ENCODE data around the gene JUND.

JUND gene

DNA sequence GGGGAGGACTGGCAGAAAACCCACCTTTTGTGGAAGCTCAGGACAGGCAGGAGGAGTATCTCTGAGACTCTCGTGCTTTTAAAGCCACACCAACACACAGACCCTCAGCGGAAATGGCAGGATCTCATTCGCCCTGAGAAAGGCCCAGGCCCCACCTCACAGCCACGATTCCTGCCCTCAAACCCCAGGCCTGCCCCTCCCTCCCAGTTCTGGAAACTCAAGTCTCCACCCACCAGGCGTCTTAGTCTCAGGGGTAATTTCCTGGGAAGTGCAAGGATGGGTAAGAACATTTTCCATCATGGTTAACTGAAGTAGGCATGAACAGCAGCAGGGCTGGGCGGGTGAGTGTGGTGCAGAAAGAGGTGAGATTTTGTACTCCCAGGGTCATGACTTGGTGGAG lies 47.2 kb downstream of the JUND start:
- no peaks in the 10 kb centered on the region for H3K36me3 ChIP-seq
- no peaks in the 10 kb centered on the region for H3K9me3 ChIP-seq (ENCODE audit: severe bottlenecking)
- TF ChIP-seq, protein P1, sequence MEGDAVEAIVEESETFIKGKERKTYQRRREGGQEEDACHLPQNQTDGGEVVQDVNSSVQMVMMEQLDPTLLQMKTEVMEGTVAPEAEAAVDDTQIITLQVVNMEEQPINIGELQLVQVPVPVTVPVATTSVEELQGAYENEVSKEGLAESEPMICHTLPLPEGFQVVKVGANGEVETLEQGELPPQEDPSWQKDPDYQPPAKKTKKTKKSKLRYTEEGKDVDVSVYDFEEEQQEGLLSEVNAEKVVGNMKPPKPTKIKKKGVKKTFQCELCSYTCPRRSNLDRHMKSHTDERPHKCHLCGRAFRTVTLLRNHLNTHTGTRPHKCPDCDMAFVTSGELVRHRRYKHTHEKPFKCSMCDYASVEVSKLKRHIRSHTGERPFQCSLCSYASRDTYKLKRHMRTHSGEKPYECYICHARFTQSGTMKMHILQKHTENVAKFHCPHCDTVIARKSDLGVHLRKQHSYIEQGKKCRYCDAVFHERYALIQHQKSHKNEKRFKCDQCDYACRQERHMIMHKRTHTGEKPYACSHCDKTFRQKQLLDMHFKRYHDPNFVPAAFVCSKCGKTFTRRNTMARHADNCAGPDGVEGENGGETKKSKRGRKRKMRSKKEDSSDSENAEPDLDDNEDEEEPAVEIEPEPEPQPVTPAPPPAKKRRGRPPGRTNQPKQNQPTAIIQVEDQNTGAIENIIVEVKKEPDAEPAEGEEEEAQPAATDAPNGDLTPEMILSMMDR (IDR thresholded peaks at IDR 0.05; ENCODE audit: low read depth, low read length): no peak
- no peak overlapping the region for H3K27ac ChIP-seq
- DNase-seq: peak; percentile 79
- no peaks in the 10 kb centered on the region for H3K27me3 ChIP-seq (ENCODE audit: insufficient read depth, low read depth, severe bottlenecking)
- peak overlapping the region; percentile 79 for H3K4me3 ChIP-seq (ENCODE audit: low read depth, low read length)

DNA sequence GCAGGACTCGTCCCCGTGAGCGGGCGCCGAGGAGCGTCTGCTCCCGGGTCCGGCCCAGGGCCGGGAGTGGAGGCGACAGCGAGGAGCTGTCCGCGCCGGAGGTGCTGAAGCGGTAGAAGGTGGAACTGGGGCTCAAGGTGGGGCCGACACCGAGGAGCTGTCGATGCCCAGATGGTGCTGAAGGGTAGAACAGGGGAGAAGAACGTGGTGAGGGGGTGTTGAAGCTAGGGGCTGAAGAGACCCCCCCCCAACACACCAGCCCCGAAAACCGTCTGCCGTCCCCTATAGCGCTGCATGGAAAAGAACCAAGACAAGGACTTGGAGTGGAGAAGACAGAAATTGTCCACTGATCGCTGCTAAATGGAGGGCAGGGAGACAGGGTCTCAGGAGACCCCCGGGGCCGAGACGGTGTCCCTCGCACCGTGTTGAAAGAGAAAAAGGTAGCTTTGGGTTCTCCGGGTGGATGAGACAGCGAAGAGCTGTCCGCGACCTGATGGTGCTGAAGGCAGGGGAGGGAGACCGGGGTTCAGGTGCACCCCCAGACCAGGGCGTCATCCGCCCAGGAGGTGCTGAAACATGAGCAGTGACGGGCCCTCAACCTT lies 48.1 kb downstream of the JUND start:
- H3K27me3 ChIP-seq (ENCODE audit: insufficient read depth, low read depth, severe bottlenecking): no peaks in the 10 kb centered on the region
- peak overlapping the region; percentile 79 for H3K4me3 ChIP-seq (ENCODE audit: low read depth, low read length)

DNA sequence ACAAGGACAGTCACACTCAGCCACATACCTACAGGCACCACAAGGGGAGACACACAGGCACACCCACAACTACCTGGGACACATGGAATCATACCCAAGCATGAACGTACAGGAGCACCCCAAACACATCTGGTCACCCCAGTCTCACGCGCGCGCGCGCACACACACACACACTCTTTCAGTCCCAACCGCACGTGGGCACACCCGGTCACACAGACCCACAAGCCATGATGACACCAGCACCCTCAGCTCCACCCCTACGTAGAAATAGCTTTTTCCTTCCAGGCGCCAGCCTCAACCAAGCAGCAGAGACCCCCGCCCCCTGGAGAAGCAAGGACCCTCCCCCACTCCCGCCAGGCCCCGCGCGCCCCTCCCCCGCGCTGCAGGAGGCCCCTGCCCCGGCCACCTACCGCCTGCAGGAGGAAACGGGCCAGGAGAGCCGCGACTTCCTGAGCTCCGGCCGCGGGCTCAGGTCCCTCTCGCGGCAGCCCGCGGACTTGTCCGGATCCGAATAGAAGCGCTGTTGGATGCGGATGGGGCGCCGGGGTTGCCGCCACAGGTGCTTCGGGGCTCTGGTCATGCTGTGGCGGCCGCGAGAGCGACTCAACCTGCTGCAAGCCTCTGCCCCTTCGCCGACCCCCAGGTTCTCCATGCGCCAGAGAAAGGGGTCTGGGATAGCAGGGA lies 48.7 kb downstream of the JUND start:
- peak overlapping the region; percentile 79 for H3K4me3 ChIP-seq (ENCODE audit: low read depth, low read length)
- H3K9me3 ChIP-seq (ENCODE audit: severe bottlenecking): no peaks in the 10 kb centered on the region
- no peaks in the 10 kb centered on the region for H3K36me3 ChIP-seq
- peak overlapping the region; percentile 84 for H3K27ac ChIP-seq
- TF ChIP-seq, protein P1 (IDR thresholded peaks at IDR 0.05; ENCODE audit: low read depth, low read length): peak; percentile 51; the same call in 1 of the 2 replicates
- H3K27me3 ChIP-seq (ENCODE audit: insufficient read depth, low read depth, severe bottlenecking): no peaks in the 10 kb centered on the region
- DNase-seq: peak; percentile 88

More for the DNA sequence above, 48.1 kb downstream of the JUND start:
- peak overlapping the region; percentile 84 for H3K27ac ChIP-seq
- peak; percentile 57 for DNase-seq
- TF ChIP-seq, protein P1 (IDR thresholded peaks at IDR 0.05; ENCODE audit: low read depth, low read length): no peak
- no peaks in the 10 kb centered on the region for H3K9me3 ChIP-seq (ENCODE audit: severe bottlenecking)
- H3K36me3 ChIP-seq: no peaks in the 10 kb centered on the region

DNA sequence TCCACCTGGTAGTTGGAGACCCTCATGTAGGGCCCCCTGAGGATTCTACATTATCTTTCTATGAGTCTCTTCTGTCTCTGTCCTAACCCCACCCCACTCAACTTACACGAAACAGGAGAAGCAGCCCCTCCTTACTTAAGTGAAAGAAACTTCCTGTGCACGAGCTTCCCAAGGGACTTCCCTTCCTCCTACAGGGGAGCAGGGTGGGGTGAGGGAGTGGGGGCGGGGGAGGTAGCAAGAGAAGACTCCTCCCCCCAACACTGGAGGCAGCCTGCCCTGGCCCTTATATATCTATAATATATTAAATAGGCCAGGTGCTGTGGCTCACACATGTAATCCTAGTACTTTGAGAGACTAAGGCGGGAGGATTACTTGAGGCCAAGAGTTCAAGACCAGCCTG lies 49.6 kb downstream of the JUND start:
- Histone ChIP-seq H3K27me3 (ENCODE audit: insufficient read depth, low read depth, severe bottlenecking) (no peaks in the 10 kb centered on the region), H3K36me3 (no peaks in the 10 kb centered on the region), H3K27ac (peak overlapping the region; percentile 84), H3K9me3 (ENCODE audit: severe bottlenecking) (no peaks in the 10 kb centered on the region), H3K4me3 (ENCODE audit: low read depth, low read length) (no peak overlapping the region)
- DNase-seq: peak; percentile 84
- TF ChIP-seq, protein P1 (IDR thresholded peaks at IDR 0.05; ENCODE audit: low read depth, low read length): no peak

DNA sequence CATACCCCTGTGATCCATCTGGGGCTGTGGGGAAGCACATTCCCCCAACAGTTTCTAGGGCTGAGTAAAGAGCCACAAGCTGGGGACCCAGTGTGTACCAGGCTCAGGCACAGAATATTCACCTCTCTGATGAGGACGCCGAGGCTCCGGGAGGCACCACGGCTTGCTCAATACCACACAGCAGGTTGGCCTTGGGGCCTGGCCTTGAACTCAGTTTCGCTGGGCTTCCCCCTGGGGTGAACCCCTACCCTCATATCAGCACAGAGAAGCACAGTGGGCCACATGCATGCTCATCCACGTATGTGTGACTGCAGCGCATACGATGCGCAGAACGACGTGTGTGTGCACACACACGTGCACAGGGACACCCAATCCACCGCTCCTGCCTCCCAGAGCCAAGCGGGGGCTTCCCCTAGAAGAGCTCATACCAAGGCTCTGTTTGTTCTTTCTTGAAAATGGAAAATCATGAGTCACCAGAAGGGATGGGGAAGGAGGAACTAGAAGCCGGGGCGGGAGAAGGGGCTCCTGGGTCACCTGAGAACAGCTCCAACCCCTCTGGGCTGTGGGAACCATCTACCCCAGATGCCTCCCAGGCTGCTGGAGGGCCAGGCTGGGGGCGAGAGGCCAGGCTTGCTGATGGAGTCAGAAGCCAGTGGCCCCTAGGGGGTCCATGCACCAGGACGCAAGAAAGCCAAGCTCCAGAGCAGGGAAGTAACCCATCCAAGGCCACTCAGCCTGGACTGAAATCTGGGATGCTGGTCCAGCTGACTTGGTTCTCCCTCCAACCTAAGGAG lies 50.3 kb downstream of the JUND start:
- H3K27me3 ChIP-seq (ENCODE audit: insufficient read depth, low read depth, severe bottlenecking): no peaks in the 10 kb centered on the region
- no peak for DNase-seq
- no peak overlapping the region for H3K4me3 ChIP-seq (ENCODE audit: low read depth, low read length)
- H3K9me3 ChIP-seq (ENCODE audit: severe bottlenecking): no peaks in the 10 kb centered on the region
- TF ChIP-seq, protein P1 (IDR thresholded peaks at IDR 0.05; ENCODE audit: low read depth, low read length): no peak
- peak overlapping the region; percentile 61 for H3K27ac ChIP-seq
- no peaks in the 10 kb centered on the region for H3K36me3 ChIP-seq
